Measurements from ENCODE around the gene GJB2.

The GJB2 gene

GRCh38 chr13:20197361-20197834 lies 4.7 kb upstream of the GJB2 start:
- H3K27me3 ChIP-seq (replicated peaks): peaks cover 45% of the 10 kb centered on the region
- peak; percentile 82 for TF ChIP-seq CTCF (IDR thresholded peaks at IDR 0.05; ENCODE audit: low read depth, low read length, missing control alignments)
- no peak overlapping the region for H3K27ac ChIP-seq
- no peaks in the 10 kb centered on the region for H3K36me3 ChIP-seq (replicated peaks)
- no peak overlapping the region for H3K4me3 ChIP-seq (ENCODE audit: low read depth, low read length)
- DNase-seq: no peak
- in situ Hi-C loops (cut with HindIII; ENCODE audit: low pct_ligation_motif_present, low sequenced_read_pairs): loop anchor here (25.0 kb wide), 1 partner anchor 215 kb away; no protein-coding TSS in a partner anchor

GRCh38 chr13:20195801-20196200 lies 3.1 kb upstream of the GJB2 start:
- no peaks in the 10 kb centered on the region for H3K36me3 ChIP-seq (replicated peaks)
- H3K27me3 ChIP-seq (replicated peaks): peaks cover 58% of the 10 kb centered on the region
- in situ Hi-C loops (cut with HindIII; ENCODE audit: low pct_ligation_motif_present, low sequenced_read_pairs): loop anchor here (25.0 kb wide), 1 partner anchor 216 kb away; no protein-coding TSS in a partner anchor
- TF ChIP-seq CTCF (IDR thresholded peaks at IDR 0.05; ENCODE audit: low read depth, low read length, missing control alignments): no peak
- no peak overlapping the region for H3K27ac ChIP-seq
- H3K4me3 ChIP-seq (ENCODE audit: low read depth, low read length): no peak overlapping the region
- DNase-seq: no peak

DNA sequence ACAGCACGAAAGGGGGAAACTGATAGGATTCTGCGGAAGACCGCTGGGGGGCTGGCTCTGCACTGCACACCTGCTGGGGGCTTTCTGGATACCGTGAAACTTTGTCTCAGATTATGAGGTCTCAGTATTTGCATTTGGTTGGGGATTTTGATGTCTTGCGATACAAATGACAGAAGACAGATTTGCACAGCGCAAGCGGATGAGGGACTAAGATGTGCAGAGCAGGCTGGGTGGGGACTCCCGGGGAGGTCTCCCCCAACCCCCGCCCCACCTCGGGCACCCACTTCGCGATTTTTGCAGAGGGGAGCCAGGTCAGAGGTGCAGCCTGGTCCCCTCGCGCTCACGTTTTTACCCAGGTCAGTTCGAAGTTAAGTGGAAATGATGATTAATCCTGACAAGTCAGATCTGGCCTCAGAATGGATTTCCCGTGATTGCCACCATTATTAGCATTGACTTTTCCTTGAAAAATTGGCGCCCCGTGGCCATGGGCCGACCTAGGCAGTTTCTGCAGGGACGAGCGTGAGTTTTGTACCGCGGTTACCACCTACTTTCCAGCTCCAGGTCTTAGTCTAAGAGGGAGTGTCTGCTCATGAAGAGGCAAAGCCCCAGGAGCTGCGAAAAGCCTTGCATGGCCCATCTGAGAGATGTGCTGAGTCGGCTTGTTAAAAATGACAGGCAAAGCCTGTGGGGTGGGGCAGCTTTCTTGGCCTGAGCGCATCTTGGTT lies 1.3 kb upstream of the GJB2 start:
- no peak for DNase-seq
- Histone ChIP-seq H3K36me3 (replicated peaks) (no peaks in the 10 kb centered on the region), H3K27me3 (replicated peaks) (peaks cover 58% of the 10 kb centered on the region), H3K27ac (no peak overlapping the region), H3K4me3 (ENCODE audit: low read depth, low read length) (no peak overlapping the region)
- in situ Hi-C loops (cut with HindIII; ENCODE audit: low pct_ligation_motif_present, low sequenced_read_pairs): loop anchor here (25.0 kb wide), 1 partner anchor 218 kb away; no protein-coding TSS in a partner anchor
- TF ChIP-seq CTCF (IDR thresholded peaks at IDR 0.05; ENCODE audit: low read depth, low read length, missing control alignments): no peak

DNA sequence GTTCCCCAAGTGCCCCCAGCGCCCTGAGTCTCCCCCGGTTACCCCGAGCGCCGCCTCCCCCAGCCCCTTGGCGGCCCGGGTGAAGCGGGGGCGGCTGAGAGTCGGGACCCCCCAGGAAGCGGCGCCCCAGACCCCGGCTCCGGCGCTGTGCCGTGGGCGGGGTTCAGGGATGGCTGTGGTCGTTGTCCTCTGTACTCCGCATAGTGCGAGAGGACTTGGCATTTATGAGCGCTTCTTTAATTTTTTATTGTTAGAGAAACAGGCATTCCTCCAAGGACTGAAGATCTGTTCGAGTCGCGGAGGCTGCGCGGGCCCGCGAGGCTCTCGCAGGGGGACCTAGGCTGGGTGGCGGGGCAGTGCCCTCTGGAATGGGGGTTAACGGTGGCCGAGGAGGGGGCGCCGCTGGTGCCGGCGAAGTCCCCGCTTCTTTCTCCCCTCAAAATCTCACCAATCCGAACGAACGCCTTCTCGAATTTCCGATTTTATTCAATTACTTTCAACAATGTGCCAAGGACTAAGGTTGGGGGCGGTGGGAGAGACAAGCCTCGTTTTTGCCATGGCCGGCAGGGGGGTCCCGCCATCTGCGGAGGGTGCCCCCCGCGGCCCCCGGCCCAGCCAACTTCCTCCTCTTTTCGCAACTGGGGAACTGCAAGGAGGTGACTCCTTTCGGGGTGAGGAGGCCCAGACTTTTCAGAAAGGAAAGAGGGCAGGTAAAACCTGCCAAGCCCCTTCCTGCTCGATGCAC lies 596 bp upstream of the GJB2 start:
- TF ChIP-seq CTCF (IDR thresholded peaks at IDR 0.05; ENCODE audit: low read depth, low read length, missing control alignments): no peak
- no peaks in the 10 kb centered on the region for H3K36me3 ChIP-seq (replicated peaks)
- in situ Hi-C loops (cut with HindIII; ENCODE audit: low pct_ligation_motif_present, low sequenced_read_pairs): loop anchor here (25.0 kb wide), 1 partner anchor 219 kb away; no protein-coding TSS in a partner anchor
- H3K4me3 ChIP-seq (ENCODE audit: low read depth, low read length): peak overlapping the region; percentile 37
- no peak overlapping the region for H3K27ac ChIP-seq
- H3K27me3 ChIP-seq (replicated peaks): peaks cover 58% of the 10 kb centered on the region
- DNase-seq: no peak

DNA sequence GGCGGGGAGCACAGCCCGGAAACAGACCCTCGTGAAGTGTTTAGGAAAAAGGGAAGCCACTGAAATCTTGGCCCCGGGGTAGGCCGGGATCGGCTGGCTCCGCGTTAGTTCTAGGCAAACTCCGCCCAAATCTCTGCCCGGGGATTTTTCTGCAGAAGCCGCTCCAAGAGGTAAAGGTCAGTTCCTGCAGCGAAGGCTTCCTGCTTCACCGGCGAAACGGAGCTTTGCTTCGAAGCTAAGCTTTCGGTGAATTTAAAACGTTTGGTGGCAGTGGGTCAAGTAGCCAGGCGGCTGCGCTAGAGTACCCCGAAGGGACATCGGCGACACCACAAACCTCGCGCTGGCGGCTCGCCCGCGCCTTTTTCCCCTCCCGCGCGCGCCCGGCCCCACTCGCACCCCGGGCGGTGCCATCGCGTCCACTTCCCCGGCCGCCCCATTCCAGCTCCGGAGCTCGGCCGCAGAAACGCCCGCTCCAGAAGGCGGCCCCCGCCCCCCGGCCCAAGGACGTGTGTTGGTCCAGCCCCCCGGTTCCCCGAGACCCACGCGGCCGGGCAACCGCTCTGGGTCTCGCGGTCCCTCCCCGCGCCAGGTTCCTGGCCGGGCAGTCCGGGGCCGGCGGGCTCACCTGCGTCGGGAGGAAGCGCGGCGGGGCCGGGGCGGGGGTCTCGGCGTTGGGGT lies 441 bp downstream of the GJB2 start:
- H3K27me3 ChIP-seq (replicated peaks): peaks cover 58% of the 10 kb centered on the region
- DNase-seq: no peak
- H3K4me3 ChIP-seq (ENCODE audit: low read depth, low read length): peak overlapping the region; percentile 37
- H3K36me3 ChIP-seq (replicated peaks): no peaks in the 10 kb centered on the region
- H3K27ac ChIP-seq: no peak overlapping the region
- in situ Hi-C loops (cut with HindIII; ENCODE audit: low pct_ligation_motif_present, low sequenced_read_pairs): loop anchor here (25.0 kb wide), 1 partner anchor 220 kb away; no protein-coding TSS in a partner anchor
- TF ChIP-seq CTCF (IDR thresholded peaks at IDR 0.05; ENCODE audit: low read depth, low read length, missing control alignments): no peak

Measured in brain microvascular endothelial cell (primary cell).